Stimulated activated CD8-positive, alpha-beta memory T cell treated with anti-CD3 and anti-CD28 coated beads, Interleukin-12 subunit alpha, Interleukin-12 subunit beta, amount 100 ng/mL, for 4 hours (primary cell): Measurements from ENCODE around the gene BRD1.
A peak's percentile ranks its signal among the peaks of the same experiment; 100 is the strongest.

Experiments
- DNase-seq: peaks from one replicate; pipeline ENCODE4 v3.0.0-alpha.2; 2020; ENCODE audit warnings: low read depth

The BRD1 gene

DNA sequence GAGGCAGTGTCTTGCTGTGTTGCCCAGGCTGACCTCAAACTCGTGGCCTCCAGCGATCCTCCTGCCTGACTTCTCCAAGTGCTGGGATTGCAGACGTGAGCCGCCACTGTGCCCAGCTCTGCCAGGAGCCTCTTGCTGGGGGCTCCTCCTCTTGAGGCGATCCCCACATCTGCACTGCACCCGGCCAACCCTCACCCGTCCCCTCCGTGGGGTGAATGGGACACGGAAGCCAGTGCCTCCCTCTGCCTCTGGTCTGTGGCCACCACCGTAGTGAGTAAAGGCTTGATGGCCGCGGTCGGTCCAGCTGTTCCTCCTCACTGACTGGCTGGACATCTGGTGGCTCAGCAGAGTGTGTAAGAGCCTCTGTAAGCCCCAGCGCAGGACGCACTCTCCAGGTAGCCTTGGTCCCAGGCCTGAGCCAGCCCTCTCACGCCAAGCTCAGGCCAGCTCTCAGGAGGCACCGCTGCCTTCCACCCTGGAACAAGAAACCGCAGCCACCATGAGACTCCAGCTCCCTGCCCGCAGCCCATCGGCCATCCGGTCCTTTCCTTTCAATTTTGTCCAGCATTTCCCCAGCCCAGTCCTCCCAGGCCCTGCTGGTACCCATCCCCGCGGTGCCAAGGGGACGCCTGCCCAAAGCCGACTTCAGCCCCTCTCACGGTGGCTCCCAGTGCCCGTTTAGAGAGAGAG lies 100.3 kb downstream of the BRD1 start:
- no peak for DNase-seq

DNA sequence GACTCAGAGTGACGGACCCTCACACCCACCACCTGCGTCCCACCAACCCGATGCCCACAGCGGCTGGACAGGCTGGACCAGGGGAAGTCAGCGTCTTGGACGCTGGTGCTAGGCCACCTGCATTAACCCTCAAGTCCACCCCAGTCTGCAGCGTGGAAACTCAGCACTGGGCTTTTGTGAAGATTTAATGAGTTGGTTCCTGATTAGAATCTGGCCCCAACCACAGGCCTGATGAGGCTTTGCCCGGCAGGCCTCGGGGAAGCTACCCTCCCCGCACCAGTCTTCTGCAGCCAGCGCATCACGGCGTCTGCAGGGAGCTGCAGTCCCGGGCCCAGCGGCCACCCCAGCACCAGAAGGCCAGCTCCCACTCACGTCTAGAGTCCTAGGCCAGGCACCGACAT lies 101.0 kb downstream of the BRD1 start:
- no peak for DNase-seq

DNA sequence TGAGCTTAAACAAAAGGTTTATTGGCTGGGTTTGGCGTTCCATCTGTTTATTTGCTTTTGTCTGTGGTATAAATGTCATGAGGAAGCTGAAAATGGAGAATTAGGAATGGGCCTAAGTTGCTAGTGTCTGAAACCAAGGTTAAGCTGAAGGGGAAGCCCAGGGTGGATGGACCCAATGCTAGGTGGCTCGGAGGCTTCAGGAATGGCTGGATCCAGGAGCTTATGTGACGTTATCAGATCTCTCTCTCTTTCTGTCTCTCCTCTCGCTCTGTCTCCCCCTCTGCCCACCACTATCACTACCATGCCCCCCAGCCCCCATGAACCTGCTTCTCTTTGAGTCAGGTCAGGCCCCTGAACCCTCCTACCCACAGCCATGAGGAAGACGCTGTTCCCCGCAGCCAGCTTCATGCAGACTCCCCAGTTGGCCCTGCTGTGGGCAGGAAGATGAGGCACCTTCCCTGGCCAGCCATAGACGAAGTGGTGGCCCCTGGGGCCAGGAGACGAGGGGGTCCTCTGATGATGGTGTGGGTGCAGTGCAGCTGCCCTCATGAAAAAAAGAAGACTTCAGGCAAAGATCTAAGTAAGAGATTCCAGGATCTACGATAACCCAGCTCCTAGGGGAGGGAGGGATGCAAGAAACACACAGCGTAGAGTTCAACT lies 101.5 kb downstream of the BRD1 start:
- no peak for DNase-seq

DNA sequence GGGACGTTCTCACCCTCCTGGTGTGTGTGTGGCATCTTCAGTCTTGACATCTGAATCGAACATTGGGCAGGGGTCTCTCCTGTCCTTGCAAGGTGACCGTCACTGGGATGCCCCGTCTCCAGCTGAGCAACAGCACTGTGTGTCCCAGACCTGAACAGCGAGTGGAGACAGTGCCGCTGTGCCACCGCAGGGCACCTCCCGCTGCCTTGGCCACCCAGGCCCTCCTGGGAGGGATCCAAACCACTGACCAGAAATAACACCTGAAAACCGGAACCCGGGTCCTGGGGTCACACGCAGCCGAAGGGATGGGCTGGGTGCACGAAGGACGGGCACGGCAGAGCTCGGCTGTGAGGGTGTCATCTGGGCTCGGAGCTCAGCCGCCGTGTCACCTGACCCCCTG lies 102.2 kb downstream of the BRD1 start:
- no peak for DNase-seq

DNA sequence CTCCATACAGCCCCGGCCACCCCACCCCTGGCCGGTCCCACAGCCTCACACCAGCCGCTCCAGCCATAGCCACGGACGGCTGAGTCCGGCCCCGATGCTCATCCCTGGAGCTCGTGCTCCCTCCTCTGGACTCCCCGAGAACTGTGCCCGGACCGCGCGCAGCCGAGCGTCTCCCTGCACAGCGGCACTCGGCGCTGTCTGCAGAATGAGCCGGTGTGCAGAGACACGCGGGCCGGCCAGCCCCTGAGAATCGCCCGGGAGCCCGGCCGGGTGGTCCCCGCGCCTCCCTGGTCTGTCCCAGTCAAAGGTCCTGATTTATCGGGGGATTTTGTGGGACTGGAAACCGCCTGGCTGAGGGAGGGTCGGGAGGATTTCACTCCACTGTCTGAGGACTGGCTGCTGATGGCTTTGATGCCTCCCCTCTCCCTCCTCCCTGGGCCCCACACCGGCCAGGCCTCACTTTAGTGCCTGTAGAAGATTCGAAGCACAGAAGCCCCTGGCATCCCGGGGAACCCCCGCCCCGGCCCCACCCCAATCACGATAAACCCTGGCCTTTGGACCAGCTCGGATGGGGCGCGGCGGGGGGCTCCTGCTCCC lies 102.7 kb downstream of the BRD1 start:
- DNase-seq, result peak; percentile 36

DNA sequence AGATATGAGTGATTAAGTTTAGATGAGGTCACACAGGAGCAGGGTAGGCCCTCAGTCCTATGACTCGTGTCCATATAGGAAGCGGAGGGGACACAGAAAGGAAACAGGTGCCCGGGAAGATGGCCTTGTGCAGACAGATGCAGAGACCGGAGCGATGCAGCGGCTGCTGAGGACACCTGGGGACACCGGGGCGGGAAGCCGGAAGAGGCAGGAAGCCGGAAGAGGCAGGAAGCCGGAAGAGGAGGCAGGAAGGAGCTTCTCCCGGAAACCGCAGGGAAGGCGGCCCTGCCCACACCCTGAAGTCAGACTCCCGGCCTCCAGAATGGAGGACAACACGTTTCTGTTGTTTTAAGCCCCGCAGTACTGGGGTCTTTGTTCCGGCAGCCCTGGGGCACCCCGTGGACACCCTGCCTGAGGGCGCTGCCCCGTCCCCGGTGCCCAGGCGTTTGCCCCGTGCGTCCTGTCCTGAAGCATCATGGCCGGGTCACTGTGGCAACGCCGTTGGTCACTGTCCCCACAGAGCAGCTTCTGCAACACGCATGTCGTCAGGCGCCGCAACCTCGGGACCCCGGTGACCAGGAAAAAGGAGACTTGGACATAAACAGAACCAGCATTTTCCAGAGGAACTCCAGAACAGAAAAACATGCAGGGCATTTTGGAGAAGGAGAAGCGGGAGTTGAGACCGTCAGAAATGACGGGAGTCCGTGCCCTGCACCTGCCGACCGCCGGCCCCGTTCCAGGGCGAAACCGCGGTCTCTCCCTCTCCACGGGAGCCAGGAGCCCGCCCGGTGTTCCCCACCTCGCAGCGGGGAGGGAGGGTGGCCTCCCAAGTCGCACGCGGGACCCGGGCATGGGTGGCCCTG lies 103.4 kb downstream of the BRD1 start:
- no peak for DNase-seq

DNA sequence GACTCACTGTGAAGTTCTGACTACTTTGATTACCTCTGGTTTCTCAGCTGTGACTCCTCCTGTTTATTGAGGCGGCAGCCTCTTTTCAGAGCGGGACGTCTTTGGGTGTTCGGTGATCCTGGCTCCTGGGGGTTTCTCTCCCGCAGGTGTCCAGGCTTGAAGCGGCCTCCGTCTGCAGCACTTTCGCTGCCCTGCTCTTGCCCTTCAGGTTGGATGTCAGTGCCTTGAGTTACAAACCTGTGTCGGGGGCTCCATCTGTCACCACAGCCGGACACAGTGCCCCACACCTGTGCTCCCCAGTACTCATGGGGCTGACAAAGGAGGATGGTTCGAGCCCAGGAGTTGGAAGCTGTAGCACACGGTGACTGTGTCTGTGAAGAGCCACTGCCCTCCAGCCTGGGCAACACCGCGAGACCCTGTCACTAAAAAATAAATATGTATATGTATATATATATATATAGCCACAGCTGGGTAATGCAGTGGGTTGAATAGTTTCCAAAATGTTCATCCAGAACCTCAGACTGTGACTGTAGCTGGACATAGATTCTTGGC lies 104.1 kb downstream of the BRD1 start:
- no peak for DNase-seq
